Measurements from ENCODE around the gene RNF166. TPM values are rescaled to one million over a fixed set of nuclear protein-coding genes. Genes with fewer than 3 reads are reported as not detected.

The RNF166 gene
- total and polyA plus RNA-seq, 11 donors: 9.3 to 28.5 (median 15.4) TPM

DNA sequence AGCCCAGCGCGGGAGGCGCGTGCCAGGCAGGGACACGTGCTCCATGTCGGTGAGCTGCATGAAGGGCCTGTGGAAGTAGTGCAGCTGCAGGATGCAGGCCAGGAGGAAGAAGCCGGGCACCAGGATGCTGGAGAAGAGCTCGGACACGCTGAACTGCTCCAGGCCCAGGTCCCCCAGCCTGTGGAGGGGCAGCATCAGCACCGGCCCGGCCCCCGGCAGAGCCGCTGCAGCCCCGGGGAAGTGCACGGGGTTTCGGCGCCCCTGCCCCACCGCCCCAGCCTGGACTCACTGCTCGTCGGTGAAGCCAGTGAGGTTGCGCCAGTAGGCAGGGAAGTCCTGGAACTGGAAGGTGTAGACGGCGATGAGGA lies 28.1 kb upstream of the RNF166 start:
- Histone ChIP-seq H3K36me3 (peaks cover 0 to 77% (median 16%) of the 10 kb centered on the region in 9 donors), H3K27me3 (no peaks in the 10 kb centered on the region), H3K9me3 (no peaks in the 10 kb centered on the region), H3K4me3 (no peak overlapping the region), H3K27ac (no peak overlapping the region), H3K4me1 (peaks cover 0 to 11% (median 0%) of the 10 kb centered on the region in 12 donors)
- TF ChIP-seq POLR2A (IDR thresholded peaks at IDR 0.05): no peak
- TF ChIP-seq, protein P1, sequence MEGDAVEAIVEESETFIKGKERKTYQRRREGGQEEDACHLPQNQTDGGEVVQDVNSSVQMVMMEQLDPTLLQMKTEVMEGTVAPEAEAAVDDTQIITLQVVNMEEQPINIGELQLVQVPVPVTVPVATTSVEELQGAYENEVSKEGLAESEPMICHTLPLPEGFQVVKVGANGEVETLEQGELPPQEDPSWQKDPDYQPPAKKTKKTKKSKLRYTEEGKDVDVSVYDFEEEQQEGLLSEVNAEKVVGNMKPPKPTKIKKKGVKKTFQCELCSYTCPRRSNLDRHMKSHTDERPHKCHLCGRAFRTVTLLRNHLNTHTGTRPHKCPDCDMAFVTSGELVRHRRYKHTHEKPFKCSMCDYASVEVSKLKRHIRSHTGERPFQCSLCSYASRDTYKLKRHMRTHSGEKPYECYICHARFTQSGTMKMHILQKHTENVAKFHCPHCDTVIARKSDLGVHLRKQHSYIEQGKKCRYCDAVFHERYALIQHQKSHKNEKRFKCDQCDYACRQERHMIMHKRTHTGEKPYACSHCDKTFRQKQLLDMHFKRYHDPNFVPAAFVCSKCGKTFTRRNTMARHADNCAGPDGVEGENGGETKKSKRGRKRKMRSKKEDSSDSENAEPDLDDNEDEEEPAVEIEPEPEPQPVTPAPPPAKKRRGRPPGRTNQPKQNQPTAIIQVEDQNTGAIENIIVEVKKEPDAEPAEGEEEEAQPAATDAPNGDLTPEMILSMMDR (IDR thresholded peaks at IDR 0.05): no peak
- 80 to 95% (median 93%) methylated on average over 3 to 23 of the region's 23 CpGs for WGBS, 4 donors
- intact Hi-C loops (cut with DNase I): loop anchor here in 1 of 10 donors (10.0 kb wide), 1 partner anchor 480 kb away; the partner anchor contains the start of gene ZNF778
- DNase-seq: no peak
- ATAC-seq: no peak

DNA sequence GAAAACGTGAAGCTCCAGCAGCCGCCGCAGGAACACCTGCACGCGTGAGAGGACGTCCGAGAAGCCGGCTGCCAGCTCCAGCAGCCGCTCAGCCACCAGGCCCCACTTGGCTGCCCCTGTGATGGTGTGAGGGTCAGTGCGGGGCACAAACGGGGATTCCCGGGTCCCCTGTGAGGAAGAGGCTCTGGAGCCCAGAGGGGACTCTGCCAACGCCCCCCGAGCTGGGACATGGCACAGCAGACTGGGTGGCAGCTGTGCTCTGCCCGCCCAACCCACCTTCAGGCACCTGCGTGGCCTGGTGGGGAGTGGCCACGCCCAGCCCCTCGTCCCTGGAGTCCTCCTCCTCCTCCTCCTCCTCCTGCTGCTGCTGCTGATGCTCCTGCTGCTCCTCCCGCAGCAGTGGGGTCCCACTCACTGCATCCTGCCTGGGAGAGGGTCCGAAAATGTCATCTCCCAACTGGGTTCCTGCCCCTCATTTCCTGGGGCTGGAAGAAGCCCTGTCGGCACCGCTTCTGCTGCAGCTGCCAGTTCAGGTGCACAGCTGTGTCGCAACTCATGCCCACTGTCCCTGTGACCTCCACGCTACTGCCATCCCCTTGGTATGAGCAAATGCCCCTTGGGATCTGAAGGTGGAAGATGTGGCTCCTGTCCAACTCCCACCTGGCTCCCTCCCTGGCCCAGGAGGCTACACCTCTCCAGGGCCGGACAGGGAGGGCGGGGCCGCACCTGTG lies 27.6 kb upstream of the RNF166 start:
- TF ChIP-seq POLR2A (IDR thresholded peaks at IDR 0.05): no peak
- TF ChIP-seq, protein P1 (IDR thresholded peaks at IDR 0.05): no peak
- intact Hi-C loops (cut with DNase I): loop anchor here in 1 of 10 donors (10.0 kb wide), 1 partner anchor 481 kb away; the partner anchor contains the start of gene ZNF778

DNA sequence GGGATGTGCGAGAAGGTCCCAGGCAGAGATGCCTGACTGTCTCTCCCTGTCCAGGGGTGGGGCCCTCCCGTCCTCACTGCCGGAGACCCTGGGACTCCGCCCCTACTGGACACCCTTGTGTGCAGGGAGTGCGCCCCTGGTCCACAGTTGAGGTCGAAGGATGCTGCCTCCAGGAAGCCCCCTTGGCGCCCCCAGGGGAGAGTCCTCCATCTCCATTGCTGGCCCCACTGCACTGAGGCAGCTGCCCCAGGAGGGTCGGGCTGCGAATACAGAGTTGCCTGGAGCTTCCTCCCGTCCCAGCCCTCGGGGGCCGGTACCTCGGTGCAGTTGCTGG lies 26.7 kb upstream of the RNF166 start:
- Histone ChIP-seq H3K27me3 (no peaks in the 10 kb centered on the region), H3K4me3 (no peak overlapping the region), H3K27ac (no peak overlapping the region), H3K9me3 (no peaks in the 10 kb centered on the region), H3K4me1 (peaks cover 0 to 10% (median 0%) of the 10 kb centered on the region in 12 donors), H3K36me3 (peaks cover 0 to 66% (median 16%) of the 10 kb centered on the region in 9 donors)
- ATAC-seq (no peak), DNase-seq (no peak)
- intact Hi-C loops (cut with DNase I): loop anchor here in 1 of 10 donors (10.0 kb wide), 1 partner anchor 482 kb away; the partner anchor contains the start of gene ZNF778
- TF ChIP-seq, protein P1 (IDR thresholded peaks at IDR 0.05): no peak
- TF ChIP-seq POLR2A (IDR thresholded peaks at IDR 0.05): no peak
- WGBS, 4 donors: 87 to 90% (median 89%) methylated on average over 11 to 13 of the region's 13 CpGs

More for the DNA sequence above, 27.6 kb upstream of the RNF166 start:
- ATAC-seq (no peak), DNase-seq (no peak)
- Histone ChIP-seq H3K27me3 (no peaks in the 10 kb centered on the region), H3K27ac (no peak overlapping the region), H3K9me3 (no peaks in the 10 kb centered on the region), H3K36me3 (peaks cover 0 to 72% (median 16%) of the 10 kb centered on the region in 9 donors), H3K4me1 (peaks cover 0 to 11% (median 0%) of the 10 kb centered on the region in 12 donors), H3K4me3 (no peak overlapping the region)
- 86 to 93% (median 91%) methylated on average over 19 to 27 of the region's 27 CpGs for WGBS, 4 donors

DNA sequence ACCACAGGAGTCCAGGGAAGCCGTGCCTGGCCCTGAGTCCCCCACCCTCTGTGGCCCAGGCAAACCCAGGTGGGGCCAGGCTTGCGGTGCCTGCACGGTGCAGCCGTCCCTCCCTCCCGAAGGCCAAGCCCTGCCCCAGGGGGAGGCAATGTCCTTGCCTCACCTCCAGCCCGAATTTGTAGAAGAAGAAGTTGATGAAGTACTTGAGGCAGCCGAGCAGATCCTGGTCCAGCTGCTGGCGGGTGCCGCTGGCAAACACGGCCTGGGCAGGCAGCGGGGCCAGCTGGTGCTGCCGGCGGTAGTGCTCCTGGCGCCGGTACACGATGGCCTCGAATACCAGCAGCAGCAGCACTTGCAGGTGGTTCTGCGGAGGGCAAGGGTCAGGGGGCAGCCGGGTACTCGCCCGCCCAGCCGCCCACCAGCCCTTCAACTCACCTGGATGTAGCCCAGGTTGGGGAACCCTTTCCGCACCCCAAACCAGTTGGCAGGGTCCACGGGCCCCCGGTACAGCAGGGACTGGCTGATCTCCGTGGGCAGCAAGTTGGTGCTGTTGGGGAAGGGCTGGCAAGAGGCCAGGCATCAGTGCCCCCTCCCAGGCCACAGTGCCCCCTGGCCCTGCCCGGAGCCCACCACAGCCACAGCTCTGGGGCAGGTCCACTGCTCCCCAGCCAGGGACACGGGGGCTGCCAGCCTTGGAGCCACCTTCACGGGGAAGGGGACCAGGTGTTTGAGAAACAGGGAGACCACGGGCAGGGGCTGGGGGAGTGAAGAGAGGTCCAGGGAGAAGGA lies 26.2 kb upstream of the RNF166 start:
- peaks cover 0 to 71% (median 16%) of the 10 kb centered on the region in 9 donors for H3K36me3 ChIP-seq
- intact Hi-C loops (cut with DNase I): loop anchor here in 1 of 10 donors (10.0 kb wide), 1 partner anchor 482 kb away; the partner anchor contains the start of gene ZNF778

More for the DNA sequence above, 26.2 kb upstream of the RNF166 start:
- Histone ChIP-seq H3K4me1 (peaks cover 0 to 9% (median 0%) of the 10 kb centered on the region in 12 donors), H3K9me3 (no peaks in the 10 kb centered on the region), H3K27ac (no peak overlapping the region), H3K4me3 (no peak overlapping the region), H3K27me3 (no peaks in the 10 kb centered on the region)
- 82 to 87% (median 85%) methylated on average over 21 to 30 of the region's 30 CpGs for WGBS, 4 donors
- TF ChIP-seq, protein P1 (IDR thresholded peaks at IDR 0.05): no peak
- TF ChIP-seq POLR2A (IDR thresholded peaks at IDR 0.05): no peak
- DNase-seq (no peak), ATAC-seq (no peak)
